Fibroblast of skin of scalp (primary cell): ENCODE data around the gene DMTF1.
"Not testable (repeated sequence)": the region's sequence is repeated elsewhere in the genome, so short reads cannot be mapped to it uniquely, and the experiment has no call there.

ENCODE experiments used
- DNase-seq: peaks from one replicate; pipeline ENCODE4 v3.0.0-alpha.2; 2013

Gene DMTF1

GRCh38 chr7:87226495-87226894 is 74.2 kb downstream of the DMTF1 start:
- DNase-seq = no peak

GRCh38 chr7:87231258-87231657 is 79.0 kb downstream of the DMTF1 start:
- DNase-seq = no peak

GRCh38 chr7:87231711-87232110 is 79.5 kb downstream of the DMTF1 start:
- no peak for DNase-seq

DNA sequence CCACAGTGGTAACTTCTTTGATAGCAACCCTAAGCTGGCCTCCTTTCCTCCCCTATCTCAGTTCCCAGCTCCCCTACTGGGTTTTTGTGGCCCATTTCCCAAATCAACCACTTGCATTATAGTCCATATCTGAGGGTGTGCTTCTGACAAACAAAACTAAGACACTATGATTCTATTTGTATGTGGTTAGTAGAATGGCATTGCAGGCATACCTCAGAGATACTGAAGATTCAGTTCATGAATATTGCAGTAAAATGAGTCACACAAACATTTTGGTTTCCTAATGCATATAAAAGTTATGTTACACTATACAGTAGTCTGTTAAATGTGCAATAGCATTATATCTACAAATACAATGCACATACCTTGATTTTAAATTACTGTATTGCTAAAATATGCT is 82.7 kb downstream of the DMTF1 start:
- peak; percentile 58 for DNase-seq

DNA sequence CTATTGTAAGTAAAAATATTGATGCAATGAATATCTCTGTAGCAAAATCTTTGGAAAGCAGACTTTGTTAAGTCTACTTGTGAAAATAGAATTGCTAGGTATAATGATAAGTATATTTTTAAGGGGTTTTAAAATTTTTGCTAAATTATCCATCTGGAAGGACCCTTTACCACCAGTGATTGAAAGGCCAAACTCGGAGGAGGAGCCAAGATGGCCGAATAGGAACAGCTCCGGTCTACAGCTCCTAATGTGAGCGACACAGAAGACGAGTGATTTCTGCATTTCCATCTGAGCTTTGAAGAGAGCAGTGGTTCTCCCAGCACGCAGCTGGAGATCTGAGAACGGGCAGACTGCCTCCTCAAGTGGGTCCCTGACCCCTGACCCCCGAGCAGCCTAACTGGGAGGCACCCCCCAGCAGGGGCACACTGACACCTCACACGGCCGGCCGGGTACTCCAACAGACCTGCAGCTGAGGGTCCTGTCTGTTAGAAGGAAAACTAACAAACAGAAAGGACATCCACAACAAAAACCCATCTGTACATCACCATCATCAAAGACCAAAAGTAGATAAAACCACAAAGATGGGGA is 86.3 kb downstream of the DMTF1 start:
- DNase-seq = not testable (repeated sequence)

- DNase-seq = not testable (repeated sequence)
These were observed 93.4 kb downstream of the DMTF1 start for GRCh38 chr7:87245671-87246070.
